CD14-positive monocyte (primary cell): ENCODE measurements around the gene LPIN1. TPM values are rescaled to one million over a fixed set of nuclear protein-coding genes. Genes with fewer than 3 reads are reported as not detected.
A peak's percentile ranks its signal among the peaks of the same experiment; 100 is the strongest.

ENCODE experiments used
- DNase-seq, 3 donors: peaks; one replicate each; pipeline ENCODE4 v3.0.0-alpha.2; 2011 to 2022
- H2AFZ ChIP-seq: 2 replicates; pipeline ENCODE4 v1.6.0; 2012; ENCODE audit warnings: mild to moderate bottlenecking, low read depth, low read length, inconsistent platforms; ENCODE audit not compliant: insufficient read depth, poor library complexity, severe bottlenecking
- H3K27ac ChIP-seq, 2 donors: 1 replicate in 1 of 2; 2 replicates in 1 of 2; pipeline ENCODE4 v1.5.1; 2012 to 2013; ENCODE audit warnings: low read length in 2 of 2, control low read depth in 1 of 2, inconsistent platforms in 1 of 2, low read depth in 1 of 2, mild to moderate bottlenecking in 1 of 2
- H3K27me3 ChIP-seq, 2 donors: one replicate each; pipeline versions ENCODE4 v1.6.0 to v1.6.1; 2011 to 2013; ENCODE audit warnings: low read length in 2 of 2; ENCODE audit not compliant: control insufficient read depth in 2 of 2, insufficient read depth in 2 of 2
- H3K36me3 ChIP-seq, 2 donors: replicated peaks in 1 of 2; 1 replicate in 1 of 2; 2 replicates in 1 of 2; pipeline versions ENCODE4 v1.5.1 to v1.6.1; 2012 to 2013; ENCODE audit warnings: low read length in 2 of 2, control low read depth in 1 of 2, inconsistent platforms in 1 of 2, mild to moderate bottlenecking in 1 of 2; ENCODE audit not compliant: insufficient read depth in 2 of 2, control insufficient read depth in 1 of 2
- H3K4me1 ChIP-seq, 2 donors: 1 replicate in 1 of 2; 2 replicates in 1 of 2; pipeline versions ENCODE4 v1.5.1 to v1.6.1; 2012 to 2013; ENCODE audit warnings: low read length in 2 of 2, control low read depth in 1 of 2, inconsistent platforms in 1 of 2, mild to moderate bottlenecking in 1 of 2, moderate library complexity in 1 of 2; ENCODE audit not compliant: insufficient read depth in 2 of 2, control insufficient read depth in 1 of 2
- H3K4me2 ChIP-seq: replicated peaks from 2 replicates; pipeline ENCODE3; 2012; ENCODE audit warnings: low read length, moderate library complexity, mild to moderate bottlenecking; ENCODE audit not compliant: poor library complexity, severe bottlenecking; ENCODE audit errors: extremely low read depth
- H3K4me3 ChIP-seq, 3 experiments: fragments of 200-600 bp in 1 of 3; sonication (generic) in 1 of 3; replicated peaks in 1 of 3; 1 replicate in 2 of 3; 2 replicates in 1 of 3; pipeline ENCODE4 v1.5.1; 2011 to 2013; ENCODE audit warnings: low read length in 3 of 3, mild to moderate bottlenecking in 3 of 3, control low read depth in 2 of 3, low read depth in 2 of 3, inconsistent platforms in 1 of 3, moderate library complexity in 1 of 3
- H3K79me2 ChIP-seq: 2 replicates; pipeline ENCODE4 v1.6.0; 2012; ENCODE audit warnings: mild to moderate bottlenecking, control low read depth, inconsistent platforms, low read length, moderate library complexity; ENCODE audit not compliant: insufficient read depth
- H3K9ac ChIP-seq: 2 replicates; pipeline ENCODE4 v1.6.0; 2017; ENCODE audit warnings: low read length, mild to moderate bottlenecking; ENCODE audit not compliant: insufficient read depth, poor library complexity, severe bottlenecking
- H3K9me3 ChIP-seq, 2 donors: replicated peaks in 1 of 2; 1 replicate in 1 of 2; 2 replicates in 1 of 2; pipeline versions ENCODE4 v1.5.1 to v1.6.1; 2012 to 2013; ENCODE audit warnings: low read length in 2 of 2, control low read depth in 1 of 2; ENCODE audit not compliant: control insufficient read depth in 1 of 2, insufficient read depth in 1 of 2
- H4K20me1 ChIP-seq: 2 replicates; pipeline ENCODE4 v1.6.0; 2012; ENCODE audit warnings: mild to moderate bottlenecking, low read length, control low read depth, moderate library complexity; ENCODE audit not compliant: insufficient read depth
- H3K27ac Mint-ChIP-seq, 7 donors: one replicate each; pipeline ENCODE4 v1.8.0; 2020; ENCODE audit warnings: mild to moderate bottlenecking in 7 of 7, mixed read lengths in 7 of 7, moderate library complexity in 6 of 7, inconsistent platforms in 2 of 7
- H3K27me3 Mint-ChIP-seq, 3 donors: one replicate each; pipeline ENCODE4 v1.8.0; 2021 to 2022; ENCODE audit warnings: low read depth in 3 of 3, mild to moderate bottlenecking in 3 of 3, mixed read lengths in 3 of 3, moderate library complexity in 3 of 3, inconsistent platforms in 1 of 3
- H3K36me3 Mint-ChIP-seq, 2 donors: one replicate each; pipeline ENCODE4 v1.8.0; 2020; ENCODE audit warnings: mixed read lengths in 2 of 2, inconsistent platforms in 1 of 2, mild to moderate bottlenecking in 1 of 2
- H3K4me1 Mint-ChIP-seq: one replicate; pipeline ENCODE4 v1.8.0; 2020; ENCODE audit warnings: mild to moderate bottlenecking, mixed read lengths
- H3K4me3 Mint-ChIP-seq, 2 donors: one replicate each; pipeline ENCODE4 v1.8.0; 2020; ENCODE audit warnings: mild to moderate bottlenecking in 2 of 2, mixed read lengths in 2 of 2, moderate library complexity in 1 of 2
- H3K9me3 Mint-ChIP-seq, 7 donors: one replicate each; pipeline ENCODE4 v1.8.0; 2020 to 2022; ENCODE audit warnings: mixed read lengths in 7 of 7, mild to moderate bottlenecking in 6 of 7, moderate library complexity in 6 of 7, inconsistent platforms in 2 of 7
- CTCF ChIP-seq: fragments of 200-600 bp; IDR thresholded peaks from one replicate; pipeline ENCODE4 v1.8.0; 2022; ENCODE audit warnings: antibody characterized with exemption, mild to moderate bottlenecking
- WGBS: methylation state at CpG from one replicate; pipeline ENCODE4 v1.1.5; 2013; ENCODE audit warnings: missing lambda C conversion rate; ENCODE audit not compliant: insufficient coverage; 5-methylcytosine and 5-hydroxymethylcytosine counted together
- intact Hi-C, 2 donors: fragments of 100-400 bp; cut with micrococcal nuclease; formaldehyde crosslinking; loops; one replicate each; pipeline versions ENCODE4 v1.15.0 to v1.15.1; 2023
- polyA plus RNA-seq, 3 donors: library from polyadenylated mRNA; depleted of rRNA in 1 of 3; unstranded in 2 of 3; stranded (reverse) in 1 of 3; fragments of 300-500 nt in 2 of 3; fragments of >200 nt in 1 of 3; fragmentation: Illumina TruSeq in 2 of 3; gene quantifications; 1 replicate in 2 of 3; 2 replicates in 1 of 3; pipeline ENCODE4 v1.2.3, GENCODE V29; 2012 to 2021

LPIN1 gene
- polyA plus RNA-seq, 3 donors: 1.8 to 17.6 (median 2.7) TPM

GRCh38 chr2:11770531-11771188 lies 24.2 kb downstream of the LPIN1 start:
- peaks cover 0 to 3% (median 0%) of the 10 kb centered on the region in 7 donors for H3K9me3 Mint-ChIP-seq
- H3K36me3 ChIP-seq: peaks cover 56 to 81% of the 10 kb centered on the region in 2 donors
- DNase-seq: no peak

GRCh38 chr2:11771971-11772615 lies 25.7 kb downstream of the LPIN1 start:
- Histone ChIP-seq H3K36me3 (peaks cover 43 to 67% of the 10 kb centered on the region in 2 donors), H3K27ac (no peak overlapping the region), H4K20me1 (no peaks in the 10 kb centered on the region), H3K79me2 (no peaks in the 10 kb centered on the region), H3K4me1 (peaks cover 0 to 3% of the 10 kb centered on the region in 2 donors), H3K4me2 (no peak overlapping the region), H3K4me3 (no peak overlapping the region), H2AFZ (no peak overlapping the region), H3K27me3 (no peaks in the 10 kb centered on the region), H3K9me3 (no peaks in the 10 kb centered on the region), H3K9ac (no peak overlapping the region)
- Mint-ChIP-seq H3K9me3 (no peaks in the 10 kb centered on the region), H3K27me3 (no peaks in the 10 kb centered on the region), H3K36me3 (peaks cover 70 to 71% of the 10 kb centered on the region in 2 donors), H3K4me1 (peaks cover 4% of the 10 kb centered on the region), H3K4me3 (no peak overlapping the region), H3K27ac (peak overlapping the region in 1 of 7 donors; percentile 21)
- intact Hi-C loops: no loop called here
- no peak for TF ChIP-seq CTCF
- 96% methylated on average over 5 of the region's 8 CpGs for whole genome bisulfite sequencing
- DNase-seq: no peak

More at GRCh38 chr2:11770531-11771188, 24.2 kb downstream of the LPIN1 start:
- Histone ChIP-seq H2AFZ (no peak overlapping the region), H3K4me2 (no peak overlapping the region), H3K9ac (no peak overlapping the region), H3K4me3 (no peak overlapping the region), H4K20me1 (no peaks in the 10 kb centered on the region), H3K9me3 (no peaks in the 10 kb centered on the region), H3K27me3 (no peaks in the 10 kb centered on the region), H3K79me2 (no peaks in the 10 kb centered on the region), H3K4me1 (peaks cover 0 to 3% of the 10 kb centered on the region in 2 donors), H3K27ac (no peak overlapping the region)
- Mint-ChIP-seq H3K4me3 (no peak overlapping the region), H3K27me3 (no peaks in the 10 kb centered on the region), H3K4me1 (peaks cover 4% of the 10 kb centered on the region), H3K27ac (peak overlapping the region in 1 of 7 donors; percentile 17), H3K36me3 (peaks cover 79% of the 10 kb centered on the region in 2 donors)
- no peak for TF ChIP-seq CTCF
- WGBS: no CpG with 5 or more reads among the region's 6 CpGs
- intact Hi-C loops: no loop called here
